ENCODE data around the gene SLC39A9. TPM values are rescaled to one million over a fixed set of nuclear protein-coding genes. Genes with fewer than 3 reads are reported as not detected.

The SLC39A9 gene
- total and polyA plus RNA-seq, 10 of the 15 experiments (the other 5 are each of a cell fraction or from before 2014, with no cell fraction given) = 19.9 to 109 (median 46.9) TPM

DNA sequence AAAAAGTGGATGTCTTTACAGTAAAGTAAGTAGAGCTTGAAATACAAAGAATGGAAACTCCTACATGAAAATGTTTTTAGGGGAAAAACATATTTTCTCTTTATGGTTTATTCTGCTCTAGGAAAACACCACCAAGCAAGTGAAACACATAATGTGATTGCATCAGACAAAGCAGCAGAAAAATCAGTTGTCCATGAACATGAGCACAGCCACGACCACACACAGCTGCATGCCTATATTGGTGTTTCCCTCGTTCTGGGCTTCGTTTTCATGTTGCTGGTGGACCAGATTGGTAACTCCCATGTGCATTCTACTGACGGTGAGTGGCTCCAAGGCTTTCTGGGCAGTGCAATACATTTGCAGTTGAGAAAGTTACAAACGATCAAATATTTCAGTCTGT, 43.5 kb downstream of the SLC39A9 start (continued):
- TF ChIP-seq, protein P1, sequence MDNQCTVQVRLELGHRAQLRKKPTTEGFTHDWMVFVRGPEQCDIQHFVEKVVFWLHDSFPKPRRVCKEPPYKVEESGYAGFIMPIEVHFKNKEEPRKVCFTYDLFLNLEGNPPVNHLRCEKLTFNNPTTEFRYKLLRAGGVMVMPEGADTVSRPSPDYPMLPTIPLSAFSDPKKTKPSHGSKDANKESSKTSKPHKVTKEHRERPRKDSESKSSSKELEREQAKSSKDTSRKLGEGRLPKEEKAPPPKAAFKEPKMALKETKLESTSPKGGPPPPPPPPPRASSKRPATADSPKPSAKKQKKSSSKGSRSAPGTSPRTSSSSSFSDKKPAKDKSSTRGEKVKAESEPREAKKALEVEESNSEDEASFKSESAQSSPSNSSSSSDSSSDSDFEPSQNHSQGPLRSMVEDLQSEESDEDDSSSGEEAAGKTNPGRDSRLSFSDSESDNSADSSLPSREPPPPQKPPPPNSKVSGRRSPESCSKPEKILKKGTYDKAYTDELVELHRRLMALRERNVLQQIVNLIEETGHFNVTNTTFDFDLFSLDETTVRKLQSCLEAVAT (IDR thresholded peaks at IDR 0.05) = no peak
- 0 out of 4 replicates have a peak, but pooled peaks of 1 of the 2 experiments have one; percentile 21 for TF ChIP-seq BHLHE40 (IDR thresholded peaks at IDR 0.05; ENCODE audit: borderline replicate concordance in 1 of 2, low read depth in 2 of 2, low read length in 1 of 2)
- no peak for TF ChIP-seq DPF2 (IDR thresholded peaks at IDR 0.05)
- TF ChIP-seq KLF5 (IDR thresholded peaks at IDR 0.05; ENCODE audit: partially characterized antibody) = no peak
- TF ChIP-seq NR2C1 (IDR thresholded peaks at IDR 0.05) = no peak
- TF ChIP-seq HDAC6 (IDR thresholded peaks at IDR 0.05; ENCODE audit: unreplicated experiment) = no peak
- TF ChIP-seq MEF2B (IDR thresholded peaks at IDR 0.05; ENCODE audit: partially characterized antibody, poor library complexity, severe bottlenecking) = no peak
- TF ChIP-seq ZBED1 (IDR thresholded peaks at IDR 0.05; ENCODE audit: borderline replicate concordance) = peak; percentile 57; the same call in 1 of the 2 replicates
- TF ChIP-seq, protein P2, sequence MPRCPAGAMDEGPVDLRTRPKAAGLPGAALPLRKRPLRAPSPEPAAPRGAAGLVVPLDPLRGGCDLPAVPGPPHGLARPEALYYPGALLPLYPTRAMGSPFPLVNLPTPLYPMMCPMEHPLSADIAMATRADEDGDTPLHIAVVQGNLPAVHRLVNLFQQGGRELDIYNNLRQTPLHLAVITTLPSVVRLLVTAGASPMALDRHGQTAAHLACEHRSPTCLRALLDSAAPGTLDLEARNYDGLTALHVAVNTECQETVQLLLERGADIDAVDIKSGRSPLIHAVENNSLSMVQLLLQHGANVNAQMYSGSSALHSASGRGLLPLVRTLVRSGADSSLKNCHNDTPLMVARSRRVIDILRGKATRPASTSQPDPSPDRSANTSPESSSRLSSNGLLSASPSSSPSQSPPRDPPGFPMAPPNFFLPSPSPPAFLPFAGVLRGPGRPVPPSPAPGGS (IDR thresholded peaks at IDR 0.05; ENCODE audit: borderline replicate concordance, insufficient read depth, low read depth, low read length, poor library complexity, severe bottlenecking) = peak; percentile 34
- no peak for TF ChIP-seq CHD1 (IDR thresholded peaks at IDR 0.05; ENCODE audit: low read depth, low read length)
- no peak for TF ChIP-seq MYC (IDR thresholded peaks at IDR 0.05; ENCODE audit: insufficient read depth, insufficient read length, insufficient replicate concordance, low read length, severe bottlenecking)
- 0 out of 2 replicates have a peak, but pooled peaks have one; percentile 55 for TF ChIP-seq MTA3 (IDR thresholded peaks at IDR 0.05; ENCODE audit: borderline replicate concordance, low read length)
- no peak for TF ChIP-seq HDGF (IDR thresholded peaks at IDR 0.05)
- TF ChIP-seq POLR2AphosphoS2 (IDR thresholded peaks at IDR 0.05; ENCODE audit: low read depth, low read length) = no peak
- peak in 1 of 2 experiments; percentile 66; a peak in 1 of 4 replicates for TF ChIP-seq CEBPB (IDR thresholded peaks at IDR 0.05; ENCODE audit: borderline replicate concordance in 1 of 2, low read depth in 2 of 2, low read length in 2 of 2)
- no peak for TF ChIP-seq LARP7 (IDR thresholded peaks at IDR 0.05)
- no peak for TF ChIP-seq SUPT20H (IDR thresholded peaks at IDR 0.05; ENCODE audit: borderline replicate concordance, control insufficient read depth, low read depth, low read length)
- TF ChIP-seq IKZF2 (IDR thresholded peaks at IDR 0.05) = peak; percentile 31 to 48; a peak in 2 of 4 replicates
- no peak for TF ChIP-seq SMAD5 (IDR thresholded peaks at IDR 0.05; ENCODE audit: low read depth)
- TF ChIP-seq IRF4 (IDR thresholded peaks at IDR 0.05; ENCODE audit: low read depth, low read length) = 0 out of 2 replicates have a peak, but pooled peaks have one; percentile 58
- TF ChIP-seq, protein P3, sequence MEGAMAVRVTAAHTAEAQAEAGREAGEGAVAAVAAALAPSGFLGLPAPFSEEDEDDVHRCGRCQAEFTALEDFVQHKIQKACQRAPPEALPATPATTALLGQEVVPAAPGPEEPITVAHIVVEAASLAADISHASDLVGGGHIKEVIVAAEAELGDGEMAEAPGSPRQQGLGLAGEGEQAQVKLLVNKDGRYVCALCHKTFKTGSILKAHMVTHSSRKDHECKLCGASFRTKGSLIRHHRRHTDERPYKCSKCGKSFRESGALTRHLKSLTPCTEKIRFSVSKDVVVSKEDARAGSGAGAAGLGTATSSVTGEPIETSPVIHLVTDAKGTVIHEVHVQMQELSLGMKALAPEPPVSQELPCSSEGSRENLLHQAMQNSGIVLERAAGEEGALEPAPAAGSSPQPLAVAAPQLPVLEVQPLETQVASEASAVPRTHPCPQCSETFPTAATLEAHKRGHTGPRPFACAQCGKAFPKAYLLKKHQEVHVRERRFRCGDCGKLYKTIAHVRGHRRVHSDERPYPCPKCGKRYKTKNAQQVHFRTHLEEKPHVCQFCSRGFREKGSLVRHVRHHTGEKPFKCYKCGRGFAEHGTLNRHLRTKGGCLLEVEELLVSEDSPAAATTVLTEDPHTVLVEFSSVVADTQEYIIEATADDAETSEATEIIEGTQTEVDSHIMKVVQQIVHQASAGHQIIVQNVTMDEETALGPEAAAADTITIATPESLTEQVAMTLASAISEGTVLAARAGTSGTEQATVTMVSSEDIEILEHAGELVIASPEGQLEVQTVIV (IDR thresholded peaks at IDR 0.05; ENCODE audit: borderline replicate concordance, partially characterized antibody) = no peak
